IMR-90 (cell line): ENCODE results near the gene ABHD17A. TPM values are rescaled to one million over a fixed set of nuclear protein-coding genes. Genes with fewer than 3 reads are reported as not detected.

ENCODE experiments used
- ATAC-seq: fragments of 200-7000 bp; cut with Tn5 transposase; 2 replicates; pipeline ENCODE4 v1.9.1; 2020; ENCODE audit warnings: low read depth, mild to moderate bottlenecking, moderate library complexity
- BruUV-seq: library from RNA; stranded (reverse); fragments of 400-500 nt; replicated peaks from 2 replicates; lab custom pipeline; 2021; lab: Mats Ljungman, UMichigan
- CTCF ChIA-PET: fragments of 300-600 bp; formaldehyde crosslinking; extraction: SDS; loops from one replicate; lab custom pipeline; 2021; ENCODE audit warnings: antibody characterized with exemption; lab: Yijun Ruan, JAX
- POLR2A ChIA-PET: fragments of 300-600 bp; sonication (Branson Sonifier 250); formaldehyde crosslinking; loops from one replicate; lab custom pipeline; 2022; ENCODE audit warnings: antibody characterized with exemption; ENCODE audit not compliant: unreplicated experiment; lab: Charles Lee
- DNase-seq: peaks from one replicate; pipeline ENCODE4 v3.0.0; 2013
- H2AFZ ChIP-seq: replicated peaks from 2 replicates; pipeline ENCODE3; 2013; ENCODE audit warnings: low read length, mild to moderate bottlenecking; ENCODE audit not compliant: poor library complexity
- H2AK5ac ChIP-seq: 2 replicates; pipeline ENCODE4 v1.6.1; 2013; ENCODE audit warnings: low read depth, low read length, inconsistent platforms
- H2AK9ac ChIP-seq: replicated peaks from 2 replicates; pipeline ENCODE3; 2013; ENCODE audit warnings: mild to moderate bottlenecking, low read depth, low read length, moderate library complexity; ENCODE audit not compliant: poor library complexity
- H2BK120ac ChIP-seq: 2 replicates; pipeline ENCODE4 v1.6.1; 2013; ENCODE audit warnings: low read depth, low read length, inconsistent platforms
- H2BK15ac ChIP-seq: 3 replicates; pipeline ENCODE4 v1.6.1; 2013; ENCODE audit warnings: low read depth, low read length, inconsistent platforms
- H2BK20ac ChIP-seq: 2 replicates; pipeline ENCODE4 v1.6.1; 2013; ENCODE audit warnings: low read depth, mild to moderate bottlenecking, inconsistent platforms, low read length, moderate library complexity
- H2BK5ac ChIP-seq: 2 replicates; pipeline ENCODE4 v1.6.1; 2013; ENCODE audit warnings: mild to moderate bottlenecking, low read depth, low read length, inconsistent platforms; ENCODE audit not compliant: poor library complexity, severe bottlenecking
- H3K14ac ChIP-seq: replicated peaks from 2 replicates; pipeline ENCODE4 v1.6.1; 2013; ENCODE audit warnings: low read depth, low read length, inconsistent platforms
- H3K18ac ChIP-seq: 2 replicates; pipeline ENCODE4 v1.6.1; 2013; ENCODE audit warnings: low read depth, low read length, control low read depth
- H3K23ac ChIP-seq: 2 replicates; pipeline ENCODE4 v1.6.1; 2013; ENCODE audit warnings: low read depth, low read length, inconsistent platforms
- H3K27ac ChIP-seq: 2 replicates; pipeline ENCODE4 v1.5.1; 2013; ENCODE audit warnings: mild to moderate bottlenecking, control low read depth, low read length; ENCODE audit not compliant: insufficient read depth
- H3K27me3 ChIP-seq: 2 replicates; pipeline ENCODE4 v1.6.1; 2013; ENCODE audit warnings: low read length; ENCODE audit not compliant: control insufficient read depth, insufficient read depth
- H3K36me3 ChIP-seq: 2 replicates; pipeline ENCODE4 v1.6.1; 2013; ENCODE audit warnings: low read length, mixed read lengths; ENCODE audit not compliant: control insufficient read depth, insufficient read depth
- H3K4ac ChIP-seq: 2 replicates; pipeline ENCODE4 v1.6.1; 2013; ENCODE audit warnings: low read depth, low read length, inconsistent platforms
- H3K4me1 ChIP-seq: 2 replicates; pipeline ENCODE4 v1.6.1; 2013; ENCODE audit warnings: low read length, mixed read lengths; ENCODE audit not compliant: control insufficient read depth, insufficient read depth
- H3K4me2 ChIP-seq: 2 replicates; pipeline ENCODE4 v1.6.1; 2013; ENCODE audit warnings: low read depth, mild to moderate bottlenecking, control low read depth, low read length, moderate library complexity
- H3K4me3 ChIP-seq: 2 replicates; pipeline ENCODE4 v1.5.1; 2013; ENCODE audit warnings: low read depth, mild to moderate bottlenecking, control low read depth, low read length, moderate library complexity; ENCODE audit not compliant: insufficient read depth
- H3K56ac ChIP-seq: 2 replicates; pipeline ENCODE4 v1.6.1; 2013; ENCODE audit warnings: low read length, inconsistent platforms; ENCODE audit not compliant: insufficient read depth; ENCODE audit errors: extremely low read depth
- H3K79me1 ChIP-seq, 2 experiments: 2 replicates each; pipeline ENCODE4 v1.6.1; 2013; ENCODE audit warnings: low read length in 2 of 2, inconsistent platforms in 1 of 2, low read depth in 1 of 2
- H3K9ac ChIP-seq: 2 replicates; pipeline ENCODE4 v1.6.1; 2013; ENCODE audit warnings: low read depth, low read length, control low read depth
- H3K9me1 ChIP-seq: 2 replicates; pipeline ENCODE4 v1.6.1; 2013; ENCODE audit warnings: low read length, inconsistent platforms; ENCODE audit not compliant: insufficient read depth
- H3K9me3 ChIP-seq: 2 replicates; pipeline ENCODE4 v1.6.1; 2013; ENCODE audit warnings: low read length; ENCODE audit not compliant: control insufficient read depth, insufficient read depth
- H4K20me1 ChIP-seq: 2 replicates; pipeline ENCODE4 v1.6.1; 2013; ENCODE audit warnings: low read length, inconsistent platforms; ENCODE audit not compliant: insufficient read depth
- H4K5ac ChIP-seq: 2 replicates; pipeline ENCODE4 v1.6.1; 2013; ENCODE audit warnings: mild to moderate bottlenecking, low read depth, low read length, control low read depth
- H4K8ac ChIP-seq, 2 experiments: 2 replicates each; pipeline ENCODE4 v1.6.1; 2013; ENCODE audit warnings: low read depth in 2 of 2, low read length in 2 of 2, control low read depth in 1 of 2, inconsistent platforms in 1 of 2
- H4K91ac ChIP-seq: 2 replicates; pipeline ENCODE4 v1.6.1; 2013; ENCODE audit warnings: low read depth, low read length, inconsistent platforms; ENCODE audit not compliant: insufficient read depth
- CEBPB ChIP-seq: IDR thresholded peaks from 2 replicates; pipeline ENCODE4 v1.6.1; 2012; ENCODE audit warnings: low read depth, low read length, improper control_type of control experiment
- CHD1 ChIP-seq: IDR thresholded peaks from 2 replicates; pipeline ENCODE4 v1.6.1; 2012; ENCODE audit warnings: low read depth, low read length, improper control_type of control experiment
- MAZ ChIP-seq: IDR thresholded peaks from 2 replicates; pipeline ENCODE4 v1.6.1; 2012; ENCODE audit warnings: low read depth, mild to moderate bottlenecking, low read length, improper control_type of control experiment, moderate library complexity, borderline replicate concordance
- SMC3 ChIP-seq: fragments of 150-350 bp; IDR thresholded peaks from 2 replicates; pipeline ENCODE4 v1.6.1; 2016; ENCODE audit warnings: low read depth, mild to moderate bottlenecking, antibody characterized with exemption, low read length, moderate library complexity
- WGBS, 2 experiments: methylation state at CpG; one replicate each; pipeline versions ENCODE4 v1.1.5 to v1.1.7; 2013; ENCODE audit warnings: missing lambda C conversion rate in 2 of 2; ENCODE audit not compliant: insufficient read length in 1 of 2; ENCODE audit errors: extremely low coverage in 2 of 2; 5-methylcytosine and 5-hydroxymethylcytosine counted together
- dilution Hi-C: fragments of 300-500 bp; cut with HindIII; formaldehyde crosslinking; loops from one replicate; pipeline ENCODE4 v1.14.3; 2018; ENCODE audit warnings: low sequenced_read_pairs; ENCODE audit not compliant: unreplicated experiment
- in situ Hi-C: fragments of 300-500 bp; cut with MboI; formaldehyde crosslinking; loops from 3 replicates; pipeline ENCODE4 v1.14.3; 2019; ENCODE audit warnings: low sequenced_read_pairs, inconsistent platforms, mixed read lengths
- intact Hi-C: fragments of 100-400 bp; cut with micrococcal nuclease; formaldehyde crosslinking; loops from 2 replicates; pipeline ENCODE4 v1.10.0; 2022
- polyA plus RNA-seq, 3 experiments: library from polyadenylated mRNA; depleted of rRNA; stranded (reverse); fragments of >200 nt; gene quantifications; 2 replicates each; pipeline ENCODE4 v1.2.3, GENCODE V29; 2012; ENCODE audit warnings: low replicate concordance in 1 of 3
- total RNA-seq: library from RNA; depleted of rRNA; stranded (reverse); fragments of >200 nt; gene quantifications from 2 replicates; pipeline ENCODE4 v1.2.3, GENCODE V29; 2012

The ABHD17A gene
- total and polyA plus RNA-seq, 2 of the 4 experiments (the other 2 are of a cell fraction): 37.8 to 76.2 TPM

DNA sequence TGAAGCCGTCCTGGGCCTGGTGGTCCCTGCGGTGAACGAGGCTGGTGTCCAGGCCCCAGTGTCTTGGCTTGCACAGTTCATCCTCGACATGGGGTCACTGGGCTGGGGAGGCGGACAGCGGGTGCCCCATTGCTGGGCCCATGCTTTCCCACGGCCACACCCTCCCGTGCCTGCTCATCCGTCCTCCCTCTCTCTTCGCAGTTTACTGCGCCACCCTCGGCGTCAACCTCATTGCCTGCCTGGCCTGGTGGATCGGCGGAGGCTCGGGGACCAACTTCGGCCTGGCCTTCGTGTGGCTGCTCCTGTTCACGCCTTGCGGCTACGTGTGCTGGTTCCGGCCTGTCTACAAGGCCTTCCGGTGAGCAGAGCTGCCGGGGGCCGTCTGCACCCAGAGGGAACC, 32.6 kb upstream of the ABHD17A start:
- ChIA-PET POLR2A (no interaction called here), CTCF (no interaction called here)
- no peak for DNase-seq
- H4K91ac ChIP-seq: no peak overlapping the region
- TF ChIP-seq CHD1 (no peak), CEBPB (no peak), MAZ (no peak), SMC3 (no peak)
- no TSS peak for BruUV-seq
- H3K27me3 ChIP-seq: no peaks in the 10 kb centered on the region
- no peaks in the 10 kb centered on the region for H3K9me1 ChIP-seq
- dilution Hi-C loops: no loop called here
- H3K27ac ChIP-seq: no peak overlapping the region
- no peak overlapping the region for H2BK5ac ChIP-seq
- H3K79me1 ChIP-seq: peaks cover 3 to 26% of the 10 kb centered on the region in 2 experiments; a peak in 3 of 4 replicates
- WGBS, 2 experiments: 96% methylated on average over 20 of the region's 25 CpGs; no CpG with 5 or more reads in 1 of the 2 experiments
- H3K4me2 ChIP-seq: no peak overlapping the region
- peaks cover 26% of the 10 kb centered on the region for H4K20me1 ChIP-seq
- no peak overlapping the region for H2BK120ac ChIP-seq
- H4K8ac ChIP-seq: no peak overlapping the region
- H2AK5ac ChIP-seq: no peak overlapping the region
- no peaks in the 10 kb centered on the region for H3K9me3 ChIP-seq
- in situ Hi-C loops: no loop called here
- H3K4ac ChIP-seq: no peak overlapping the region
- intact Hi-C loops: no loop called here
- no peak overlapping the region for H3K18ac ChIP-seq
- no peak overlapping the region for H3K9ac ChIP-seq
- H2BK20ac ChIP-seq: no peak overlapping the region
- H3K14ac ChIP-seq: no peak overlapping the region
- H3K36me3 ChIP-seq: peaks cover 59% of the 10 kb centered on the region
- no peak overlapping the region for H2BK15ac ChIP-seq
- H3K23ac ChIP-seq: no peak overlapping the region
- H3K4me1 ChIP-seq: no peaks in the 10 kb centered on the region
- no peak overlapping the region for H3K56ac ChIP-seq
- no peak overlapping the region for H4K5ac ChIP-seq
- H3K4me3 ChIP-seq: no peak overlapping the region
- ATAC-seq: no peak
- no peak overlapping the region for H2AFZ ChIP-seq
- H2AK9ac ChIP-seq: peak overlapping the region; percentile 42
